K562 (cell line): Measurements from ENCODE around the gene ZFP92. TPM values are rescaled to one million over a fixed set of nuclear protein-coding genes. Genes with fewer than 3 reads are reported as not detected.

Source experiments
- CREBBP ChIP-seq: IDR thresholded peaks from one replicate; pipeline ENCODE4 v1.6.1; 2012; ENCODE audit warnings: low read depth, mild to moderate bottlenecking, control low read depth, inconsistent platforms, low read length
- ETV1 ChIP-seq: fragments of 450-650 bp; conservative IDR thresholded peaks from 2 replicates; pipeline ENCODE4 v1.6.1; 2016; ENCODE audit warnings: missing genetic modification characterization, control low read depth, low read depth, missing compliant biosample characterization
- FUS ChIP-seq: fragments of 200-400 bp; formaldehyde crosslinking; optimal IDR thresholded peaks from 2 replicates; pipeline ENCODE3; 2017; ENCODE audit warnings: low read depth, low read length
- HOXB6 ChIP-seq: fragments of 250-450 bp; sonication (Bioruptor Pico); IDR thresholded peaks from 2 replicates; pipeline ENCODE4 v1.5.1; 2022; ENCODE audit warnings: mild to moderate bottlenecking, borderline replicate concordance
- IRF2 ChIP-seq: sonication (generic); formaldehyde crosslinking; IDR thresholded peaks from 2 replicates; pipeline ENCODE4 v1.8.1; 2022; ENCODE audit warnings: mild to moderate bottlenecking, missing genetic modification reagents
- NR2C2 ChIP-seq, 2 experiments: fragments of 200-800 bp in 1 of 2; sonication (Bioruptor generic) in 1 of 2; sonication (generic) in 1 of 2; formaldehyde crosslinking in 1 of 2; IDR thresholded peaks; 2 replicates each; pipeline versions ENCODE4 v1.6.1 to v1.8.0; 2016 to 2022; ENCODE audit warnings: mild to moderate bottlenecking in 1 of 2, missing compliant biosample characterization in 1 of 2, missing genetic modification characterization in 1 of 2, missing genetic modification reagents in 1 of 2
- POLR2AphosphoS2 ChIP-seq: IDR thresholded peaks from 2 replicates; pipeline ENCODE4 v1.6.1; 2012; ENCODE audit warnings: low read length, improper control_type of control experiment
- RAD21 ChIP-seq, 2 experiments: fragments of 250-450 bp in 1 of 2; fragments of 450-650 bp in 1 of 2; sonication (Bioruptor Pico) in 1 of 2; formaldehyde crosslinking in 1 of 2; IDR thresholded peaks in 1 of 2; conservative IDR thresholded peaks in 1 of 2; 2 replicates each; pipeline versions ENCODE4 v1.4.0 to v1.8.0; 2020 to 2022; ENCODE audit warnings: mild to moderate bottlenecking in 2 of 2, moderate library complexity in 1 of 2
- ZNF384 ChIP-seq: IDR thresholded peaks from 2 replicates; pipeline ENCODE4 v1.6.1; 2012; ENCODE audit warnings: low read depth, low read length, improper control_type of control experiment
- ZNF668 ChIP-seq: fragments of 250-450 bp; sonication (Bioruptor Pico); IDR thresholded peaks from 2 replicates; pipeline ENCODE4 v1.8.0; 2022; ENCODE audit warnings: mild to moderate bottlenecking, inconsistent platforms
- ZNF77 ChIP-seq: fragments of 250-450 bp; sonication (Bioruptor Pico); IDR thresholded peaks from 2 replicates; pipeline ENCODE4 v1.5.0; 2020
- ZSCAN29 ChIP-seq: fragments of 450-650 bp; IDR thresholded peaks from 2 replicates; pipeline ENCODE4 v1.6.1; 2017
- polyA plus RNA-seq, 8 experiments: library from polyadenylated mRNA; depleted of rRNA in 4 of 8; stranded (reverse) in 5 of 8; unstranded in 3 of 8; fragments of >200 nt; fragmentation: Nextera tagmentation in 2 of 8; fragmentation: Illumina TruSeq in 1 of 8; extraction: Ambion mirVana in 2 of 8; extraction: Trizol in 1 of 8; gene quantifications; 2 replicates each; pipeline versions ENCODE4 v1.2.1 to v1.2.3, GENCODE V29; 2011 to 2014; ENCODE audit warnings: inconsistent platforms in 1 of 8, missing spikeins in 1 of 8
- total RNA-seq, 7 experiments: library from RNA; depleted of rRNA in 6 of 7; stranded (reverse); fragments of >200 nt in 6 of 7; fragmentation: Illumina TruSeq in 2 of 7; extraction: Trizol in 2 of 7; gene quantifications; 2 replicates each; pipeline versions ENCODE4 v1.2.1 to v1.2.3, GENCODE V29; 2011 to 2021; ENCODE audit warnings: low replicate concordance in 1 of 7
- TF ChIP-seq, protein P1 (sequence below): fragments of 250-450 bp; sonication (Bioruptor Pico); IDR thresholded peaks from 2 replicates; pipeline ENCODE4 v1.6.1; 2021; ENCODE audit warnings: mild to moderate bottlenecking
- TF ChIP-seq, protein P2 (sequence below): sonication (generic); formaldehyde crosslinking; IDR thresholded peaks from 2 replicates; pipeline ENCODE4 v1.8.0; 2023; ENCODE audit warnings: mild to moderate bottlenecking, missing genetic modification reagents

ZFP92 gene
- total and polyA plus RNA-seq, 9 of the 15 experiments (the other 6 are each of a cell fraction or from before 2014, with no cell fraction given), result 0.32 to 3.3 (median 1.8) TPM

GRCh38 chrX:153400146-153401132 lies 10.8 kb upstream of the ZFP92 start (continued):
- no peak for TF ChIP-seq HOXB6
- TF ChIP-seq, protein P1, sequence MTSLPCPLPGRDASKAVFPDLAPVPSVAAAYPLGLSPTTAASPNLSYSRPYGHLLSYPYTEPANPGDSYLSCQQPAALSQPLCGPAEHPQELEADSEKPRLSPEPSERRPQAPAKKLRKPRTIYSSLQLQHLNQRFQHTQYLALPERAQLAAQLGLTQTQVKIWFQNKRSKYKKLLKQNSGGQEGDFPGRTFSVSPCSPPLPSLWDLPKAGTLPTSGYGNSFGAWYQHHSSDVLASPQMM, result no peak
- peak; percentile 50 to 75 for TF ChIP-seq RAD21 (CRISPR knock-in tag; conservative IDR thresholded peaks at IDR 0.05 in 1 of 2, IDR thresholded peaks at IDR 0.05 in 1 of 2)
- TF ChIP-seq ZNF384, result no peak
- no peak for TF ChIP-seq FUS
- TF ChIP-seq CREBBP, result no peak
- TF ChIP-seq ZNF668 (CRISPR knock-in tag), result no peak
- no peak for TF ChIP-seq IRF2 (CRISPR knock-in tag)
- 0 out of 2 replicates have a peak, but pooled peaks have one; percentile 15 for TF ChIP-seq ETV1 (tag)
- TF ChIP-seq NR2C2 (CRISPR knock-in tag; IDR thresholded peaks at IDR 0.05), result no peak
- TF ChIP-seq NR2C2 (tag; IDR thresholded peaks at IDR 0.05), result no peak
- no peak for TF ChIP-seq ZSCAN29
- TF ChIP-seq POLR2AphosphoS2, result no peak
- TF ChIP-seq ZNF77 (CRISPR knock-in tag), result no peak
- TF ChIP-seq, protein P2, sequence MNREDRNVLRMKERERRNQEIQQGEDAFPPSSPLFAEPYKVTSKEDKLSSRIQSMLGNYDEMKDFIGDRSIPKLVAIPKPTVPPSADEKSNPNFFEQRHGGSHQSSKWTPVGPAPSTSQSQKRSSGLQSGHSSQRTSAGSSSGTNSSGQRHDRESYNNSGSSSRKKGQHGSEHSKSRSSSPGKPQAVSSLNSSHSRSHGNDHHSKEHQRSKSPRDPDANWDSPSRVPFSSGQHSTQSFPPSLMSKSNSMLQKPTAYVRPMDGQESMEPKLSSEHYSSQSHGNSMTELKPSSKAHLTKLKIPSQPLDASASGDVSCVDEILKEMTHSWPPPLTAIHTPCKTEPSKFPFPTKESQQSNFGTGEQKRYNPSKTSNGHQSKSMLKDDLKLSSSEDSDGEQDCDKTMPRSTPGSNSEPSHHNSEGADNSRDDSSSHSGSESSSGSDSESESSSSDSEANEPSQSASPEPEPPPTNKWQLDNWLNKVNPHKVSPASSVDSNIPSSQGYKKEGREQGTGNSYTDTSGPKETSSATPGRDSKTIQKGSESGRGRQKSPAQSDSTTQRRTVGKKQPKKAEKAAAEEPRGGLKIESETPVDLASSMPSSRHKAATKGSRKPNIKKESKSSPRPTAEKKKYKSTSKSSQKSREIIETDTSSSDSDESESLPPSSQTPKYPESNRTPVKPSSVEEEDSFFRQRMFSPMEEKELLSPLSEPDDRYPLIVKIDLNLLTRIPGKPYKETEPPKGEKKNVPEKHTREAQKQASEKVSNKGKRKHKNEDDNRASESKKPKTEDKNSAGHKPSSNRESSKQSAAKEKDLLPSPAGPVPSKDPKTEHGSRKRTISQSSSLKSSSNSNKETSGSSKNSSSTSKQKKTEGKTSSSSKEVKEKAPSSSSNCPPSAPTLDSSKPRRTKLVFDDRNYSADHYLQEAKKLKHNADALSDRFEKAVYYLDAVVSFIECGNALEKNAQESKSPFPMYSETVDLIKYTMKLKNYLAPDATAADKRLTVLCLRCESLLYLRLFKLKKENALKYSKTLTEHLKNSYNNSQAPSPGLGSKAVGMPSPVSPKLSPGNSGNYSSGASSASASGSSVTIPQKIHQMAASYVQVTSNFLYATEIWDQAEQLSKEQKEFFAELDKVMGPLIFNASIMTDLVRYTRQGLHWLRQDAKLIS (CRISPR knock-in tag), result no peak
